ENCODE data around the gene UNC5C.

Gene UNC5C

GRCh38 chr4:95546866-95547714, 1.7 kb downstream of the UNC5C start:
- DNase-seq (ENCODE audit: low spot score): peak; percentile 60

- DNase-seq (ENCODE audit: low spot score): peak; percentile 68
Observed at GRCh38 chr4:95546221-95546620, 2.6 kb downstream of the UNC5C start.

GRCh38 chr4:95545546-95545945, 3.2 kb downstream of the UNC5C start:
- DNase-seq (ENCODE audit: low spot score): peak; percentile 66

- peak; percentile 90 for DNase-seq (ENCODE audit: low spot score)
Observed at GRCh38 chr4:95544113-95545103, 4.4 kb downstream of the UNC5C start.

GRCh38 chr4:95541889-95542607, 6.7 kb downstream of the UNC5C start:
- DNase-seq (ENCODE audit: low spot score): peak; percentile 70

- DNase-seq (ENCODE audit: low spot score): no peak
Observed at GRCh38 chr4:95541094-95541493, 7.7 kb downstream of the UNC5C start.

- peak; percentile 74 for DNase-seq (ENCODE audit: low spot score)
Observed at GRCh38 chr4:95540227-95540626, 8.5 kb downstream of the UNC5C start.

- peak; percentile 74 for DNase-seq (ENCODE audit: low spot score)
Observed at GRCh38 chr4:95539106-95539505, 9.7 kb downstream of the UNC5C start.

GRCh38 chr4:95537863-95538488, 10.8 kb downstream of the UNC5C start:
- peak; percentile 53 for DNase-seq (ENCODE audit: low spot score)

- peak; percentile 76 for DNase-seq (ENCODE audit: low spot score)
Observed at GRCh38 chr4:95537191-95537590, 11.6 kb downstream of the UNC5C start.

- DNase-seq (ENCODE audit: low spot score): no peak
Observed at GRCh38 chr4:95536650-95537049, 12.1 kb downstream of the UNC5C start.

GRCh38 chr4:95535180-95535579, 13.6 kb downstream of the UNC5C start:
- DNase-seq (ENCODE audit: low spot score): no peak

GRCh38 chr4:95534032-95534431, 14.7 kb downstream of the UNC5C start:
- no peak for DNase-seq (ENCODE audit: low spot score)

- no peak for DNase-seq (ENCODE audit: low spot score)
Observed at GRCh38 chr4:95533254-95533653, 15.5 kb downstream of the UNC5C start.

- DNase-seq (ENCODE audit: low spot score): no peak
Observed at GRCh38 chr4:95532305-95532704, 16.5 kb downstream of the UNC5C start.

GRCh38 chr4:95531141-95531540, 17.6 kb downstream of the UNC5C start:
- DNase-seq (ENCODE audit: low spot score): no peak

GRCh38 chr4:95529946-95530345, 18.8 kb downstream of the UNC5C start:
- no peak for DNase-seq (ENCODE audit: low spot score)

GRCh38 chr4:95528388-95528948, 20.3 kb downstream of the UNC5C start:
- DNase-seq (ENCODE audit: low spot score): no peak

GRCh38 chr4:95526075-95526474, 22.7 kb downstream of the UNC5C start:
- DNase-seq (ENCODE audit: low spot score): no peak

- no peak for DNase-seq (ENCODE audit: low spot score)
Observed at GRCh38 chr4:95524729-95525128, 24.0 kb downstream of the UNC5C start.

GRCh38 chr4:95524184-95524583, 24.6 kb downstream of the UNC5C start:
- no peak for DNase-seq (ENCODE audit: low spot score)

Data from pons (tissue), 1 donor.